GM19397 (cell line): ENCODE measurements around the gene RANBP1.
A peak's percentile ranks its signal among the peaks of the same experiment; 100 is the strongest.
"Not testable (repeated sequence)": the region's sequence is repeated elsewhere in the genome, so short reads cannot be mapped to it uniquely, and the experiment has no call there.

ENCODE experiments used
- ATAC-seq: cut with Tn5 transposase; IDR thresholded peaks from one replicate; pipeline ENCODE4 v1.9.1; 2021; ENCODE audit warnings: mild to moderate bottlenecking, moderate library complexity; ENCODE audit not compliant: unreplicated experiment

The RANBP1 gene

GRCh38 chr22:20115691-20116375, at the start of gene RANBP1:
Gene RANBP1 (plus strand): TSS chr22:20116104. CDS start chr22:20116185, 81 bp downstream.
- no peak for ATAC-seq

- no peak for ATAC-seq
These were observed 49.1 kb upstream of the RANBP1 start for GRCh38 chr22:20066617-20067383.

- ATAC-seq: not testable (repeated sequence)
These were observed 48.6 kb upstream of the RANBP1 start for GRCh38 chr22:20067384-20067682.

GRCh38 chr22:20068640-20069039, 47.3 kb upstream of the RANBP1 start:
- ATAC-seq: no peak

GRCh38 chr22:20069331-20070042, 46.4 kb upstream of the RANBP1 start:
- no peak for ATAC-seq

- ATAC-seq: no peak
These were observed 44.4 kb upstream of the RANBP1 start for GRCh38 chr22:20071524-20071972.

- no peak for ATAC-seq
These were observed 39.2 kb upstream of the RANBP1 start for GRCh38 chr22:20076627-20077172.

- peak; percentile 90 for ATAC-seq
These were observed 36.0 kb upstream of the RANBP1 start, which contains the start of gene DGCR8 for GRCh38 chr22:20079745-20080444. Gene DGCR8 (plus strand): TSS chr22:20080241. CDS start chr22:20085964, 5,723 bp downstream.

- ATAC-seq: peak; percentile 63
These were observed 35.5 kb upstream of the RANBP1 start for GRCh38 chr22:20080445-20080775.

- ATAC-seq: no peak
These were observed 34.9 kb upstream of the RANBP1 start for GRCh38 chr22:20080776-20081654.

- ATAC-seq: no peak
These were observed 32.6 kb upstream of the RANBP1 start for GRCh38 chr22:20083157-20083890.

- ATAC-seq: no peak
These were observed 31.9 kb upstream of the RANBP1 start for GRCh38 chr22:20083891-20084546.

- ATAC-seq: no peak
These were observed 31.1 kb upstream of the RANBP1 start for GRCh38 chr22:20084547-20085413.

- ATAC-seq: no peak
These were observed 30.3 kb upstream of the RANBP1 start for GRCh38 chr22:20085651-20086050.

- ATAC-seq: no peak
These were observed 29.8 kb upstream of the RANBP1 start for GRCh38 chr22:20086101-20086599.

GRCh38 chr22:20086763-20087162, 29.1 kb upstream of the RANBP1 start:
- ATAC-seq: no peak
